H9 (cell line): ENCODE measurements around the gene MEIS2. TPM values are rescaled to one million over a fixed set of nuclear protein-coding genes. Genes with fewer than 3 reads are reported as not detected.

Source experiments
- DNase-seq: peaks from one replicate; pipeline ENCODE4 v3.0.0-alpha.2; 2017
- H2AFZ ChIP-seq: one replicate; pipeline ENCODE4 v1.6.1; 2013; ENCODE audit warnings: mild to moderate bottlenecking, low read length, control low read depth, moderate library complexity
- H2AK5ac ChIP-seq: 2 replicates; pipeline ENCODE4 v1.6.1; 2013; ENCODE audit warnings: low read length, control low read depth, mixed read lengths; ENCODE audit not compliant: insufficient read length
- H2BK120ac ChIP-seq: one replicate; pipeline ENCODE4 v1.6.1; 2013; ENCODE audit warnings: low read depth, mild to moderate bottlenecking, low read length, control low read depth, inconsistent platforms; ENCODE audit not compliant: poor library complexity, severe bottlenecking
- H2BK12ac ChIP-seq: 2 replicates; pipeline ENCODE4 v1.6.1; 2013; ENCODE audit warnings: low read length, control low read depth, mixed read lengths, low read depth; ENCODE audit not compliant: insufficient read length
- H2BK15ac ChIP-seq: 2 replicates; pipeline ENCODE4 v1.6.1; 2013; ENCODE audit warnings: low read depth, low read length, control low read depth
- H2BK20ac ChIP-seq: one replicate; pipeline ENCODE4 v1.6.1; 2013; ENCODE audit warnings: low read depth, mild to moderate bottlenecking, low read length, control low read depth, inconsistent platforms; ENCODE audit not compliant: poor library complexity, severe bottlenecking
- H2BK5ac ChIP-seq: 2 replicates; pipeline ENCODE4 v1.6.1; 2013; ENCODE audit warnings: low read length, control low read depth, mixed read lengths; ENCODE audit not compliant: insufficient read length
- H3K14ac ChIP-seq: 2 replicates; pipeline ENCODE4 v1.6.1; 2013; ENCODE audit warnings: low read length, control low read depth; ENCODE audit not compliant: insufficient read depth
- H3K18ac ChIP-seq: 2 replicates; pipeline ENCODE4 v1.6.1; 2013; ENCODE audit warnings: low read depth, mild to moderate bottlenecking, mixed read lengths, low read length, control low read depth; ENCODE audit not compliant: insufficient read length
- H3K23ac ChIP-seq: 2 replicates; pipeline ENCODE4 v1.6.1; 2013; ENCODE audit warnings: low read length, control low read depth, mixed read lengths, low read depth; ENCODE audit not compliant: insufficient read length
- H3K23me2 ChIP-seq: 2 replicates; pipeline ENCODE4 v1.6.1; 2013; ENCODE audit warnings: low read depth, mild to moderate bottlenecking, mixed read lengths, low read length, control low read depth; ENCODE audit not compliant: insufficient read length, poor library complexity, severe bottlenecking
- H3K27ac ChIP-seq: 2 replicates; pipeline ENCODE4 v1.5.1; 2013; ENCODE audit warnings: low read length, control low read depth, mixed read lengths, low read depth; ENCODE audit not compliant: insufficient read length
- H3K27me3 ChIP-seq: 2 replicates; pipeline ENCODE4 v1.6.1; 2013; ENCODE audit warnings: low read length, control low read depth, inconsistent platforms; ENCODE audit not compliant: insufficient read depth
- H3K4ac ChIP-seq: 2 replicates; pipeline ENCODE4 v1.6.1; 2013; ENCODE audit warnings: low read depth, mild to moderate bottlenecking, control low read depth, inconsistent platforms, low read length, moderate library complexity
- H3K4me1 ChIP-seq: 2 replicates; pipeline ENCODE4 v1.6.1; 2013; ENCODE audit warnings: low read length, control low read depth, inconsistent platforms; ENCODE audit not compliant: insufficient read depth
- H3K4me2 ChIP-seq: 2 replicates; pipeline ENCODE4 v1.6.1; 2013; ENCODE audit warnings: low read length, control low read depth, mixed read lengths; ENCODE audit not compliant: insufficient read length, insufficient read depth
- H3K56ac ChIP-seq: 2 replicates; pipeline ENCODE4 v1.6.1; 2013; ENCODE audit warnings: low read depth, mild to moderate bottlenecking, mixed read lengths, low read length, control low read depth; ENCODE audit not compliant: insufficient read length
- H3K79me1 ChIP-seq: 2 replicates; pipeline ENCODE4 v1.6.1; 2013; ENCODE audit warnings: low read depth, mild to moderate bottlenecking, moderate library complexity, low read length, control low read depth, inconsistent platforms; ENCODE audit not compliant: insufficient read depth, poor library complexity, severe bottlenecking
- H3K79me2 ChIP-seq: 2 replicates; pipeline ENCODE4 v1.6.1; 2013; ENCODE audit warnings: low read length, control low read depth, inconsistent platforms; ENCODE audit not compliant: insufficient read depth
- H3K9ac ChIP-seq: 2 replicates; pipeline ENCODE4 v1.6.1; 2013; ENCODE audit warnings: low read length, control low read depth, mixed read lengths; ENCODE audit not compliant: insufficient read length; ENCODE audit errors: extremely low read depth
- H3K9me3 ChIP-seq: one replicate; pipeline ENCODE4 v1.6.1; 2013; ENCODE audit warnings: low read depth, low read length, inconsistent platforms; ENCODE audit not compliant: control insufficient read depth
- H3T11ph ChIP-seq: one replicate; pipeline ENCODE4 v1.6.1; 2013; ENCODE audit warnings: mild to moderate bottlenecking, low read length, control low read depth, inconsistent platforms
- H4K20me1 ChIP-seq: one replicate; pipeline ENCODE4 v1.6.1; 2013; ENCODE audit not compliant: control insufficient read depth, insufficient read length, insufficient read depth
- H4K5ac ChIP-seq: 2 replicates; pipeline ENCODE4 v1.6.1; 2013; ENCODE audit warnings: low read depth, mild to moderate bottlenecking, mixed read lengths, low read length, control low read depth; ENCODE audit not compliant: insufficient read length
- H4K8ac ChIP-seq: replicated peaks from 2 replicates; pipeline ENCODE4 v1.6.1; 2013; ENCODE audit warnings: low read length, control low read depth, mixed read lengths, low read depth; ENCODE audit not compliant: insufficient read length
- H4K91ac ChIP-seq: 2 replicates; pipeline ENCODE4 v1.6.1; 2013; ENCODE audit warnings: low read depth, mild to moderate bottlenecking, moderate library complexity, mixed read lengths, low read length, control low read depth; ENCODE audit not compliant: insufficient read length
- H3K27ac Mint-ChIP-seq, 3 experiments: 2 replicates in 2 of 3; 3 replicates in 1 of 3; pipeline ENCODE4 v1.8.0; 2020 to 2021; ENCODE audit warnings: mixed read lengths in 3 of 3, mild to moderate bottlenecking in 1 of 3, moderate library complexity in 1 of 3
- H3K27me3 Mint-ChIP-seq: 2 replicates; pipeline ENCODE4 v1.8.0; 2021; ENCODE audit warnings: low read depth, mild to moderate bottlenecking, moderate library complexity, mixed read lengths
- H3K36me3 Mint-ChIP-seq, 3 experiments: 2 replicates in 2 of 3; 3 replicates in 1 of 3; pipeline ENCODE4 v1.8.0; 2020 to 2021; ENCODE audit warnings: low read depth in 3 of 3, mixed read lengths in 3 of 3; ENCODE audit not compliant: insufficient read depth in 1 of 3
- H3K4me1 Mint-ChIP-seq, 2 experiments: 2 replicates each; pipeline ENCODE4 v1.8.0; 2020; ENCODE audit warnings: mixed read lengths in 2 of 2
- H3K4me3 Mint-ChIP-seq, 2 experiments: 2 replicates in 1 of 2; 3 replicates in 1 of 2; pipeline ENCODE4 v1.8.0; 2020 to 2021; ENCODE audit warnings: mild to moderate bottlenecking in 2 of 2, mixed read lengths in 2 of 2, moderate library complexity in 1 of 2
- H3K9me3 Mint-ChIP-seq, 2 experiments: 2 replicates in 1 of 2; 3 replicates in 1 of 2; pipeline ENCODE4 v1.8.0; 2020; ENCODE audit warnings: mild to moderate bottlenecking in 2 of 2, mixed read lengths in 2 of 2, moderate library complexity in 1 of 2
- WGBS: extraction: QIAGEN DNeasy Blood & Tissue Kit; methylation state at CpG from one replicate; pipeline ENCODE4 v1.1.7; 2013; ENCODE audit warnings: missing lambda C conversion rate, low lambda C conversion rate, mixed read lengths; ENCODE audit not compliant: insufficient read length; ENCODE audit errors: extremely low coverage; 5-methylcytosine and 5-hydroxymethylcytosine counted together
- total RNA-seq: library from RNA; stranded (reverse); gene quantifications from 2 replicates; pipeline ENCODE4 v1.2.1, GENCODE V29; 2021
- TF ChIP-seq, protein P1 (sequence below): fragments of 200-600 bp; sonication (generic); conservative IDR thresholded peaks from 3 replicates; pipeline ENCODE4 v1.8.0; 2021; ENCODE audit warnings: antibody characterized with exemption, mild to moderate bottlenecking

MEIS2 gene
- total RNA-seq, 1 experiment from 2014 or later: 0.35 TPM

GRCh38 chr15:36943508-36944361 is 156.6 kb downstream of the MEIS2 start:
- H3K27ac Mint-ChIP-seq: peak overlapping the region in 2 of 3 experiments; percentile 21 to 88; a peak in 3 of 7 replicates
- WGBS: no CpG with 5 or more reads among the region's 6 CpGs
- H2AFZ ChIP-seq: no peak overlapping the region

More at GRCh38 chr15:36943508-36944361, 156.6 kb downstream of the MEIS2 start:
- no peaks in the 10 kb centered on the region for H3K4me1 ChIP-seq
- no peak overlapping the region for H3K56ac ChIP-seq
- H2BK120ac ChIP-seq: no peak overlapping the region
- no peaks in the 10 kb centered on the region for H3K79me2 ChIP-seq
- H3K23ac ChIP-seq: no peak overlapping the region
- H3T11ph ChIP-seq: no peak overlapping the region
- H4K8ac ChIP-seq: no peak overlapping the region
- no peak overlapping the region for H2BK20ac ChIP-seq
- H3K9me3 Mint-ChIP-seq: no peaks in the 10 kb centered on the region
- TF ChIP-seq, protein P1, sequence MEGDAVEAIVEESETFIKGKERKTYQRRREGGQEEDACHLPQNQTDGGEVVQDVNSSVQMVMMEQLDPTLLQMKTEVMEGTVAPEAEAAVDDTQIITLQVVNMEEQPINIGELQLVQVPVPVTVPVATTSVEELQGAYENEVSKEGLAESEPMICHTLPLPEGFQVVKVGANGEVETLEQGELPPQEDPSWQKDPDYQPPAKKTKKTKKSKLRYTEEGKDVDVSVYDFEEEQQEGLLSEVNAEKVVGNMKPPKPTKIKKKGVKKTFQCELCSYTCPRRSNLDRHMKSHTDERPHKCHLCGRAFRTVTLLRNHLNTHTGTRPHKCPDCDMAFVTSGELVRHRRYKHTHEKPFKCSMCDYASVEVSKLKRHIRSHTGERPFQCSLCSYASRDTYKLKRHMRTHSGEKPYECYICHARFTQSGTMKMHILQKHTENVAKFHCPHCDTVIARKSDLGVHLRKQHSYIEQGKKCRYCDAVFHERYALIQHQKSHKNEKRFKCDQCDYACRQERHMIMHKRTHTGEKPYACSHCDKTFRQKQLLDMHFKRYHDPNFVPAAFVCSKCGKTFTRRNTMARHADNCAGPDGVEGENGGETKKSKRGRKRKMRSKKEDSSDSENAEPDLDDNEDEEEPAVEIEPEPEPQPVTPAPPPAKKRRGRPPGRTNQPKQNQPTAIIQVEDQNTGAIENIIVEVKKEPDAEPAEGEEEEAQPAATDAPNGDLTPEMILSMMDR: no peak
- no peak overlapping the region for H3K4me2 ChIP-seq
- H2AK5ac ChIP-seq: no peak overlapping the region
- H3K23me2 ChIP-seq: no peaks in the 10 kb centered on the region
- H3K4me3 Mint-ChIP-seq: no peak overlapping the region
- no peak overlapping the region for H3K4ac ChIP-seq
- no peak overlapping the region for H3K9ac ChIP-seq
- peaks cover 2% of the 10 kb centered on the region; the same call in 1 of the 2 replicates for H3K27me3 Mint-ChIP-seq
- H3K9me3 ChIP-seq: no peaks in the 10 kb centered on the region
- no peak overlapping the region for H2BK15ac ChIP-seq
- H3K18ac ChIP-seq: no peak overlapping the region
- no peaks in the 10 kb centered on the region for H4K20me1 ChIP-seq
- H4K5ac ChIP-seq: no peak overlapping the region
- H2BK12ac ChIP-seq: no peak overlapping the region
- no peak overlapping the region for H4K91ac ChIP-seq
- H3K4me1 Mint-ChIP-seq: peaks cover 27 to 40% of the 10 kb centered on the region in 2 experiments
- no peak overlapping the region for H2BK5ac ChIP-seq
- no peaks in the 10 kb centered on the region for H3K36me3 Mint-ChIP-seq
- H3K79me1 ChIP-seq: no peaks in the 10 kb centered on the region
- H3K14ac ChIP-seq: no peak overlapping the region
- no peak for DNase-seq
- no peak overlapping the region for H3K27ac ChIP-seq
- no peaks in the 10 kb centered on the region for H3K27me3 ChIP-seq
